KG1 (cell line): ENCODE data around the gene RPUSD1.

Experiments used
- DNase-seq: peaks from one replicate; lab custom pipeline; 2025; lab: John Stamatoyannopoulos, UW

Gene RPUSD1

GRCh38 chr16:819336-820043 is 31.3 kb upstream of the RPUSD1 start:
- DNase-seq: peak; percentile 44

GRCh38 chr16:818592-818991 is 30.4 kb upstream of the RPUSD1 start:
- DNase-seq: no peak

GRCh38 chr16:818132-818531 is 30.0 kb upstream of the RPUSD1 start:
- DNase-seq: no peak

GRCh38 chr16:817001-817906 is 29.1 kb upstream of the RPUSD1 start:
- DNase-seq: no peak

DNA sequence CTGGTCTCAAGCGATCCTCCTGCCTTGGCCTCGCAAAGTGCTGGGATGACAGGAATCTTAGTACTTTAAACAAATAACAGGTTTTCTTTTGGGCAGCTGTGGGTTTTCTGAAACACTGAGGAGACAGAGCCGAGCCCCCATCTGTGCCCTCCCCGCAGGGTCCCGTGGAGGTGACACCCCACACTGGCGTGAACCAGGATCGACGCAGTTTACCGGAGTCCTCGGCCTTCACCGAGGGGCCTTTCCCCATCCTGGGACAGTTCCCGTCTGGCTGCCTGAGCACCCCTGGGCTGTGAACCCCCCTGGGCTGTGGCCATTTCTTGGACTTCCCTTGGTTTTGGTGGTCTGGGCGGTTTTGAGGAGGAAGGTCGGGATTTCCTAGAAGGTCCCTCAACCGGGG is 27.7 kb upstream of the RPUSD1 start:
- DNase-seq: no peak

GRCh38 chr16:814974-815373 is 26.8 kb upstream of the RPUSD1 start:
- DNase-seq: no peak

DNA sequence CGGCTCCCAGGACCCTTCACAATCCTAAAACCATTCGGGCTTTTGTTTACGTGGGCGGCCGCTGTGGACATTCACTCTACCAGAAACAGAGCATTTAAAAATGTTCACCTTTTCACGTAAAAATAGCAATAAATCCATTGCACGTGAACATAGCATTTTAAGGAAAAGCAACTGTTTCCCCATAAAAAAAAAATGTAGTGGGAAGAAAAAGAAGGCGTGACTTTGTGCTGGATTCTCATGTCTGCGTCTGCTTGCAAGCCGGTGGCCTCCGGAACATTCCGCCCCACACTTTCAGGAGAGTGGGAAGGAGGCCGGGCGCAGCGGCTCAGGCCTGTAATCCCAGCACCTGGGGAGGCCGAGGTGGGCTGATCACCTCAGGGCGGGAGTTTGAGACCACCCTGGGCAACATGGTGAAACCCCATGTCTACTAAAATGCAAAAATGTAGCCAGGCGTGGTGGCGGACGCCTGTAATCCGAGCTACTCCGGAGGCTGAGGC is 25.8 kb upstream of the RPUSD1 start:
- no peak for DNase-seq

DNA sequence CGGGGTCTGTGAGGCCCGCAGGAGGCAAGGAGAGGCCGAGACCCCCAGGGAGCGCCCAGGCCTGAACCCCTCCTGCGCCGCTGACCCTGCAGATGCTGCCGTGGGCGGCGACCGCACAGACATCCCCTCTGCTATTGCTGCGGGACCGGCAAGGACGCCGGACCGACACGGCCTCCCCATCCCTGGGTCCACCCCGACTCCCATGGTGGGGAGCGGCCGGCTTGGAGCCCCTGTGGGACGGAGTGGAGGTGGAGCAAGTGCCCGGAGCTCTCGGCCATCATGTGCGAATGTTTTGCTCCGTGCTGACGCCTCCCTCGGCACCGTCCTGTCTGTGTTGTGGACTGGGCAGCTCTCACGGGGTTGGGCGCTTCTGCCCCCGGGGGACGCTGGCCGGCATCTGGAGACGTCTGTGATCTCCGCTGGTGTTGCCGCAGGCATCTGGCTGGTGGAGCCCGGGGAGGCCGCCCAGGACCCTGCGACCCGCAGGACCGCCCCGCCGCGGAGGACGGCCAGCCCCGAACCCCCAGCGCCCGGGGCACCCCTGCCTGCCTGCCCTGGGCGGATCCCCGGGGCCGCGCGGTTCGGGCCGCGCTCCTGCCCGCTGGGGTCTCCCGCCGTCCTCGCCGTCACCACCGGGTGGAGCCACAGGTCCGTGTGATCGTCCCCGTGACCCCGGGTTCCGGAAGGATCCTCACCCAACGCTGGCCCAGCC is 25.2 kb upstream of the RPUSD1 start:
- no peak for DNase-seq

DNA sequence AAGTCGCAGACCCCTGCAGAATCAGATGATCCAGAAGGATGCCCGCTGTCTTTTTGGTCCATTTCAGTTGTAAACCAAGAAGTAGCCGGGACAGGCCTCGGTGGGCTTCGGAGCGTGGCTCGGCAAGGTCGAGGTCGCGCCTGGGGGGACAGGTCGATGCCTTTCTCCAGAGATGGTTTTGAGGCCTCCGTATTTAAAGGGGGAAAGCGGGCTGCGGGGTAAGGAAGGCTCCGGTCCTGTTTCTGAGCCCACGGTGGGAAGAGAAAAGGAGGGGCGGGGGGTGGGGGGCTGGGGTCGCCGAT is 19.9 kb upstream of the RPUSD1 start:
- no peak for DNase-seq

- DNase-seq: no peak
Observed at GRCh38 chr16:807347-808084, 19.3 kb upstream of the RPUSD1 start.

- DNase-seq: no peak
Observed at GRCh38 chr16:805474-805873, 17.3 kb upstream of the RPUSD1 start.

- DNase-seq: no peak
Observed at GRCh38 chr16:804193-805048, 16.2 kb upstream of the RPUSD1 start.

- no peak for DNase-seq
Observed at GRCh38 chr16:803754-804080, 15.5 kb upstream of the RPUSD1 start.

- no peak for DNase-seq
Observed at GRCh38 chr16:802914-803753, 15.0 kb upstream of the RPUSD1 start.

DNA sequence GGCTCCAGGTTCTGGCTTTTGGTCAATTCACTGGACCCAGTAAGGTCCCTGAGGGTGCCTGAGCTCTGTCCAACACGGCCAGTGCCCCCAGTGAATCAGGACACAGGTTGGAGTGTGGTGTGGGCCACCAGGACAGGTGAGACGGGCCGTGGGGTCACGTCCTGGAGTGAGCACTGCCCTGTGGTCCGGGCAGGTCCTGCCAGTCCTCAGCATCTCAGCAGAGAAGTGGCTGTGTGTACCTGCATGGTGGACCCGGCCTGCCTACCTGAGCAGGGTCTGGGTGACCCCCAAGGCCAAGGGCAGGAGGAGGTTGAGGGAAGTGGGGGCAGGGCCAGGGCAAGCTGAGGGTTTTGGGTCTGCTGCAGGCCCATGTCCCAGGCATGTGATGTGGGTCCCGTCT is 14.3 kb upstream of the RPUSD1 start:
- no peak for DNase-seq

- no peak for DNase-seq
Observed at GRCh38 chr16:801584-802363, 13.6 kb upstream of the RPUSD1 start.

GRCh38 chr16:800834-801511 is 12.8 kb upstream of the RPUSD1 start:
- no peak for DNase-seq

DNA sequence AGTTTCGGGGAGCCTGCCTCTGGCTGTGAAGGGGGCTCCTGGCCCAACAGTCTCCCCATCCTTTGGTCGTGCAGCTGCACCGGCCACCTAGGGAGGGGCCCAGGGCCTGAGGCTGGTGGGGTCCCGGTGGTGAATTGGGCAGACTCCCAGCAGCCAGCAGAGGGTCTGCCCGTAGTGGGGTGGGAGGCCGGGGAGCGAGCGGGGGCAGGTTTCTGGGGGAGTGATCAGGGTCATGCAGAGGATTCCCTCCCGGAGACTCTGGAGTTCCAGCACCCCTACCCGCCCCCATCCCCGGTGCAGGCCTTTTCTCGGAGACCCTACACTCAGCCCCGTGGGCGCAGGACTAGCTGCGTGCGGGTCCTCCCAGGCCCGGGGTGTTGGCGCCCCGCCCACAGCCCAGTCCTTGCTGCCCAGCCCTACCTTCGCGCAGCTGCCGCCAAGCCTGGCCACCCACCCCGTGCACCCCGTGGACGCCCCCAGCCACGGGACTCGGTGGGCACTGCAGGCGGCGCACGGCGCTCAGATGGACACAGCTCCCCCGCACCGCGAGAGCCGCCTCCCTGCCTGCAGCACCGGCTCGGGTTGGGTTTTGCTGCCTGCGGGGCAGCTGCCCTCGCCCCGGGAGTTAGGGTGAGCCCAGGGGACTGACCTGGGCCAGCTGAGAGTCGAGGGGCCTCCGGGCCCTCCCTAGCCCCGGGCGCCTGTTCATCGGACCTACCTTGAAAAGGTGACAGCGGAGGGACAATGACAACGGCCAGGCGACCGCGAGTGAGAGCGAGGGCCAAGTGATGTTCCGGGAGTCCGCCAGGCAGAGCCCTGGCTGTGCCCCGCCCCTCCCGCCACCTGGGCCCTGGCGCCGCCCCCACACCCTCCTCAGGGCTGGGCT is 12.0 kb upstream of the RPUSD1 start, which contains the start of gene GNG13:
Gene GNG13, minus strand, starts transcription at position 787 of the 886 bp plus-strand sequence. CDS start 1,657 bp downstream, outside the sequence.
- no peak for DNase-seq
